Activated naive CD4-positive, alpha-beta T cell treated with anti-CD3 and anti-CD28 coated beads, Interleukin-2, amount 50 U/mL, for 16 hours (primary cell): ENCODE data around the gene SUGP2.
A peak's percentile ranks its signal among the peaks of the same experiment; 100 is the strongest.
"Not testable (repeated sequence)": the region's sequence is repeated elsewhere in the genome, so short reads cannot be mapped to it uniquely, and the experiment has no call there.

Experiments
- DNase-seq: peaks from one replicate; pipeline ENCODE4 v3.0.0-alpha.2; 2020

The SUGP2 gene

DNA sequence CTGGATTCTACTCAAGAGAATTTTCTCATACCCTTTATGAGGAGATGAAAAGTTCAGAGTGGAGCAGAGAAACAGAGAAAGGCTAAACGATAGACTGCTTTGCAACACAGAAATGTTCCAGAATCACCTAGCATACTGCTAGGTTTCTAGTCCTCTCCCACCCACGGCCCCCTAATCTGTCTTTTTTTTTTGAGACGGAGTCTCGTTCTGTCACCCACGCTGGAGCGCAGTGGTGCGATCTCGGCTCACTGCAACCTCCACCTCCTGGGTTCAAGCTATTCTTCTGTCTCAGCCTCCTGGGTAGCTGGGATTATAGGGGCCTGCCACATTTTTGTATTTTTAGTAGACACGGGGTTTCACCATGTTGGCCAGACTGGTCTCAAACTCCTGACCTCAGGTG lies 4.8 kb downstream of the SUGP2 start:
- DNase-seq, result no peak

DNA sequence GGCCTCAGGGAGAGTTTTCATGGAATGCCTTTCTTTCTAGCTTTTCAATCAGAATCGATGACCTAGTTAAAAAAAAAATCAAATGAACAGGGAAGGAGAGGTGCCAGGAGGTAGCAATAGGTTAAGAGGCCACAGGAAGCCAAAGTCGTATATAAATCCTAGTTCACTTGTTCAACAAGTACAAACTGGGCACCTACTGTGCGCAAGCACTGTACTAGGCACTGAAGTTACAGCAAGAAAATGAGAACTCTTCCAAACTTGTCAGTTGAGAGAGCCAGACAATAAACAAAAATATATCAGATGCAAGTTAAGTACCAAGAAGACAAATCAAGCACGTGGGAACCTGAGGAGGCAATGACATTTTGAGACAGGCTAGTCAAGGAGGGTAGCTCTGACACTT lies 6.1 kb downstream of the SUGP2 start:
- no peak for DNase-seq

DNA sequence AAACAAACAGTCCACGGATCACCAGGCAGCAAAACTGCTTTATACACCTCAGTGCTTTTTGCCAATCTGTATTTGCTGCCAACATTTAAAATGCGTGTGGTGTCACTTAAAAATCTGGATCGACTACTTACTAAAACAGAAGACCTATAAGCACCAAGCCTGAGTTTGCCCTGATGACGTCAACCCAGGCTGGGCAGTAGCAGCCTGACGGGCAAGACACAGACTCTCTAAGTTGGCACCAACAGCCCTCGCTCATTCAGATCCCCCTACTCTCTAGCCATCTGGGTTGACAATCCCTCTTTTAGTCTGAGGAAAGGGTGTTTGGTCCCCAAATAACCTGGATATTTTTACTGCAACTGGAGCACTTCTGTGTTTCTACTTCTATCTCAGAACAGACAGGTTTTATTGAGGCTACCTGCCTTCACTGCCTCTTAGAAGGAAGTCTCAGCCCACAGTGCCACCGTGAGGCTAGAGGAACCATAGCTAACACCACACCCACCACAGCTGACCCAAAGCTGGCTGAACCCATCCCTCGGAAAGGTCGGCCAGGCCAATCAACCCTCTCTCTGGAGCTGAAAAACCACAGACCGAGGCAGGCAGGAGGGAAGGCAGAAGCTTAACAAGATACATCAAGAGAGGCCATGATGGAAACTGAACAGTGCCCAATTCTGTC lies 6.9 kb downstream of the SUGP2 start:
- DNase-seq, result no peak

DNA sequence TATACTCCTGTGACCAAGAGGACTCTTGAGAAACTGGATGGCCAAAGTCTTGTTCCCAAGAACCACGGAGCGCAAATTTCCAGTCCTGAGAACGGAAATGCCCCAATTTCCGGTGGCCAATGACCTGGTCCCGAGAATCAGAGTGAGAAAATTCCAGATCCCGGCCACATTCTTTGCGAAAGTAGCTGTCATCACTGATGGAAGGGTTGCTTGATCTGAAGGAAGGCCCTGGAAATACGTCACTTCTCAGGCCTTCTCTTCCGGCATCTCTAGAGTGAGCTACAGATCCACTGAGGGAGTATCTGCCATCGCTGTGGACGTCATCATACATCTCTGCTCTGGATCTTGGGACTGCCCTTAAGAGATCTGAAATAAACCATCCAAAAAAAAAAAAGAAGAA lies 7.5 kb downstream of the SUGP2 start:
- no peak for DNase-seq

DNA sequence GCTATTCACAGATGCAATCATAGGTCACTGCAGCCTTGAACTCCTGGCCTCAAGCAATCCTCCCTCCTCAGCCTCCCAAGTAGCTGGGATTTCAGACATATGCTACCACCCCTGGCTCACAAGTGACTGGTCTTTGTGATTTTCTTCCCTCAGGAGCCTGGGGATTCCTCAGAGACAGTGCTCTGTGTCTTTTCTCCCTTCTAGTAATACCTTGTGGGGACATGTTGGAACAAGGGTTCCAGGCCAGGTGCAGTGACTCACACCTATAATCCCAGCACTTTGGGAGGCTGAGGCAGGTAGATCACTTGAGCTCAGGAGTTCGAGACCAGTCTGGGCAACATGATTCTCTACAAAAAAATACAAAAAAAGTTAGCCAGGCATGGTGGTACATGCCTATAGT lies 9.9 kb downstream of the SUGP2 start:
- not testable (repeated sequence) for DNase-seq

DNA sequence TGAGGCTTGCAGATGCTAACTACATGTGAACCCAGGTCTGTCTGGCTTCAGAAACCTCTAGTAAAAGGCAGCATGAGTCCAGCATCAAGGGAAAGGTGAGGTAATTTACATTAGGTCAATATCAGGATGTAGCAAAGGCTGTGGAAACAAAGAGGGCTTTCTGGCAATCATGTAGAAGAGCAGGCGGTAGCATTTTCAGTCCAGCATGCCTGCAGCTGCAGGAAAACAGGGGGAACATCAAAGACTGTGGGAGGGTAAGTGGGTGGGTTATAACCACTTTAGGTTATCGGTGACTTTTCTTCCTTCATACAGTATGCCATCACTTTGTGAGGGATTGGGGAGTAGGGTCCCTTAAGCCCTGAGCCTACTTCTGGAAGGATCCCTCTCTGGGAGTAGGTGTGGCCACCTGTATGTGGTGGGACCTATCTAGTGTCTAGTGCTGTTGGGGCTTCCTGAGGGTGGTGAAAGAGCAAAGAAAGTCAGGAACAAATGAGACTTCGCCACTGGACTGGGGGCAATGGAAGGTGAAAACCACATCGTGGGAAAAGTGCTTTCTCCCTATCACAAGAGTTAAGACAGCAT lies 10.8 kb downstream of the SUGP2 start:
- no peak for DNase-seq

DNA sequence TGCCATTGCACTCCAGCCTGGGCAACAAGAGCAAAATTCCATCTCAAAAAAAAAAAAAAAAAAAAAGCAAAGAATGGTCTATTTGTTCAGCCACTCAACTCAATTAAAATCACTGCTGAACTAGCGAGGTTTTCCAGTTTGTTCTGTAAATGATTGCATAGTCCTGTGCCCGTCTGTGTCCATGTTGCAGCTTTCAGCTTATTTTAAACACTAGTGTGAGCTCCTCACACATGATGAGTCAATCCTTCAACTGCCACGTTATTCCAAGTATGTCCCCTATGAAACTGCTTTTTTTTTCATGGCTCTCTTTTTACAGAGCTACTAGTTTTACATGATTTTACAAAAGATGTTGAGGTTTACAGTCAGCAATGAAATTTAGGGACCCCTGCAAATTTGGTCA lies 12.2 kb downstream of the SUGP2 start:
- DNase-seq, result no peak

DNA sequence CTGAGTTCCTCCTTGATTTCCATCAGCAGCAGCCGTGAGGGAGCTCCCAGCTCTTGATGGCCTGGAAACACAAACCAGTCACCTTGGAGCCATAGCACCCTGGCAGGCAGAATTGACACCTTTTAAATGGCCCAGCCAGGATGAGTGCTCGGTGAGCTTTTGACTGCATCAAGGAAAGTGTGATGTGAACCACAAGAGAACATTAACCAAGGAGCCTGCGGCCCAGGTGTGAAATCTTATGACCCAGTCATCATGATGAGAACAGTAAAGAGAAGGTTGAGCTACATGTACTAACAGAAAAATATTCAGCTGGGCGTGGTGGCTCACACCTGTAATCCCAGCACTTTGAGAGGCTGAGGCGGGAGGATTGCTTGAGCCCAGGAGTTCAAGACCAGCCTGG lies 22.8 kb downstream of the SUGP2 start:
- DNase-seq, result no peak

DNA sequence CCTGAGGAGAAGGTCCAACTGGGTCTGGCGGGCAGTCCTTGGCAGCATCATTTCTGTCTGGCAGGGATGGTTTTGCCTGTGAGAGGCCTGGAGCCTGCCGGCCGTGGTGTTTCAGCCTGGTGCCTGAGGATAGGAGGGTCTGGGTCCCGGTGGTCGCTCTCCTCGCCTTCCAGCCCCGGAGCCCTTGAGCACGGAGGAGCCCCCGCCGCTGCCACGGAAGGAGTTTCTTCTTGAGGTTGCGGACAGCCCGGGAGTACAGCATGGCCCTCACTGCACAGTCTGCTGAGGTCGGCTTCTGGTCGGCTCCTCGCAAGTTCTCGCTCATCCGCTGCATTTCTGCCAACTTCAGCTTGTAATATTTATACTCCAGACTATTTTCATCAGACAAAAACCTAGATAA lies 23.4 kb downstream of the SUGP2 start:
- DNase-seq, result no peak

DNA sequence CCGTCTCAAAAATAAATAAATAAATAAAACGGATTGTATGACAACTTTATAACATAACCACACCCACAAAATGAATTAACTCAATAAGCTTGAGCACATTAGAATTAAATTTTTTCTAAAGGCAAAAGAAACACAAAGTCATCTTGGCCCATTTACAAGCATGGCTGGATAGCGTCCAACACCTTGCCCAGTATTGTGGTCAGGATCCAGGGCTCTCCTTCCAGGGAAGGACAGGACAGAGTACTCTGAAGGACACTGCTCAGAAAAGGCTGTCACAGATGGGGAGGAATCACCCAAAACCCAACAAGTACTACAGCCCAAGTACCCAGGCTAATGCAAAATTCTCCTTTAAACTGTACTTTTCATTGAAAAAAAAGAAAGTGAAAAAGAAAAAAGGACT lies 27.1 kb downstream of the SUGP2 start:
- no peak for DNase-seq

DNA sequence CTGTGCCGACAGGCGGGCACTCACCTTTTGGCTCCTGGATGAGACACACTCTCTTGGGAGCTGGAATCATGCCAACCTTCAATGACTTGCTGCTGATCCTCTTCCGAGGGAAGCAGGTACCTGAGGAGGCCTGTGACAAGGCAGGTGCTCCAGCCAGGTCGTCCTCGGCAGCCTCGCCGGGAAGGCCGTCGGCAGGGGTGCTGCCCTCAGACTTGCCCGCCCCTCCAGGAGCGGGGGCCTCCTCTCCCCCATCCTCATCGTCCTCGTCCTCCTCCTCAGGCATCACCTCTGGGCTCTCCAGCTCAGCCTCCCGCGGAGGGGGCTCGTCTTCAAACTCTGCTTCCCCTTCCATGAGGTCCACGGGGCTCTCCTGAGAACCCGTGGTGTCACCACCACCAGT lies 29.2 kb downstream of the SUGP2 start:
- DNase-seq, result no peak

DNA sequence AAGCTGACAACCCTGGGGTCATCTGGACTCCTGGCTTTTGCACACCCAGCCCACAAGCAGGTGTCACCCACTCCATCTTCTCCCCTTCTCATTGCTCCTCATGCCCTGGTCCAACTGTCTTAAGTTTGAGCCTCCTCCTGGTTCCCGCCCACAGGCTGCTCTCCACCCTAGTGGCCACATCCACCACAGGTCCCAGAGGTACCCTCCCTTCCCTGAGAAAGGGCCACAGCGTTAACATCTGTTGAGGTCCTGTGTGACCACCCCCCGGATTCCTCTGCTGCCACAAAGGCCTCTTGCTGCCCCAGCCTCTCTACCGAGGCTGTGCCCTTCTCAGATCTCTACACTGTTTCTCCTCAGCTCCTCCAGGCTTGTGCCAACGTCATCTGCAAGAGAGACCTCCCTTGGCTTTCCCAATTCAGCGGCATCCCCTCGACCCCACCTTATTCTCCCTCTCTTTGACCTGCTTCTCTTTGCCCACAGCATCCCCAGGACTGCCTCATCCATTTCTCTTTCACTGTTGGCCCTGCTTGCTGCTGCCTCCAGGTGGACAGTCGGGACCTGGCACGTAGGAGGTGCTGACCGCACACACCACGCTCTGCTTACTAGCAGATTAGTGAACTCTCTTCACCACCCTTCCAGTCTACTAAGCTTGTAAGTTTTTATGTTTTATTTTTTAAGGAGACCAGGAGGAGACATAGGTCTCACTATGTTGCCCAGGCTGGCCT lies 33.3 kb downstream of the SUGP2 start:
- DNase-seq, result no peak

DNA sequence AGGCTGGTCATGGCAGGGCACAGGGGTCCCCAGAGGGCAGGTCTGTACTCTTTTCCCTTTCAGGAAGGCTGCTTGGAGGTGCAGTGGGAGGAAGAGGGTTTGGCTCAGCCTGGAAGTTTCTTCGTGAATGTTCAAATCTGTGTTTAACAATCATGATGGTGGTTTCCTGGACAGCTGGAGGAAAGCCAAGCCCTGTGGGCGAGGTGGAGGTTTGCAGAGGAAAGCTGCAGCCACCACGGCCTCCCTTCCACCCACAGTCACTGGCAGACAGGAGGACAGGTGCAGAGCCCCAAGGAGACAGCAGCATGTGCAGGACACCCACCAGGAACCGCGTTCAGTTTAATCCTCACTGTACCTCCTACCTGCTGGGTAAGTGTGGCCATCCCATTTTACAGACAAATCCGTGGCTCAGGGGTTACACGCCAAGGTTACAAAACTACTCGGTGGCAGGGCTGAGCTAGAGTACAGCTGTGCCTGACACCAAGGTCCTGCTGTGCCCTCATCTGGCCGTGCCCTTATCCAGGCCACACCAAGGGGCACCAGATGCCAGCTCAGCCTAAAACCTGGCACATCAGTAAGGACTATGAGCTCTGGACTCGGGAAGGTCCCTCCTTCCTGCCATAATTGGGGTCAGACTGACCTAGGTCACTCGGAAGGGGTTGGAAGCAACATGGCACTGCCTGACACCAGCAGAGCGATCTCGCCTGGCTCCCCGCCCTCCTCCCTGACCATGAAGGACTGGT lies 34.1 kb downstream of the SUGP2 start:
- DNase-seq, result no peak

DNA sequence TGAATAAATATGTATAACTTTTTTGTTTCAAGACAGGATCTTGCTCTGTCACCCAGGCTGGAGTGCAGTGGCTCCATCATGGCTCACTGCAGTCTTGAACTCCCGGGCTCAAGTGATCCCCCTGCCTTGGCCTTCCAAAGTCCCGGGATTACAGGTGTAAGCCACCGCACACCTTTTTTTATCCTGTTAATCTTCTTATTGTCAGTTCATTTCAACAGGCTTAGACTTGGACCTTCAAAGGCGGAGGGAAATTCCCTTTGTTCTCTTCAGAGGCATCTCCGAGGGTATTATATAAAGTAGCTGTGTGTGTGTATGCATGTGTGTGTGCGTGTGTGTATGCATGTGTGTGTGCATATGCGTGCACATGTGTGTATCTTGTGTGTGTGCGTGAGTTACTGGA lies 35.0 kb downstream of the SUGP2 start:
- no peak for DNase-seq

DNA sequence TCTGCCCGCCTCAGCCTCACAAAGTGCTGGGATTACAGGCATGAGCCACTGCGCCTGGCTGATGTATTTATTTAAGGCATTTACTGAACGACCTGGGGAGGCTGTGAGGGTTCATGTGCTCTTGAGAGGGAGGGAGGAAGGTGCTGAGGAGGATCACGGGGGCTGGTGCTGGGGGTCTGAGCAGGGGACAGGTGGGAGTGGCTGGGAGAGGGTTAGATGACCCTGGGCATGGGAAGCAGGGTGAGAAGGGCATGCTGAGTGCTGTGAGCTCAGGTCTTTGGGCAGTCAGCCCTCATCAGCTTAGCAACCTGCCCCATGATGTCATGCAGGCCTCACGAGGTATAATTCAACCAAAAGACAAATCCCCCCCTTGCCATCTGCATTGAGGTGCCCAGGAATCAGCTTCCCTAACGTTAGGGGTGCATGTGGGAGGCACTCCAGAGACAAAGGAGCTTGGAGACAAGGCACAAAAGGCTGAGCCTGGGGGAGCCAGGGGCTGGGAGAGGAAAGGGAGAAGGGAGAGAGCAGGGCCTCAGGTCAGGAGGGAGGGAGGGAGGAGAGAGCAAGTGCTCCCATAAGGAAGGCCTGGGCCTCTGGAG lies 36.4 kb downstream of the SUGP2 start:
- DNase-seq, result no peak

DNA sequence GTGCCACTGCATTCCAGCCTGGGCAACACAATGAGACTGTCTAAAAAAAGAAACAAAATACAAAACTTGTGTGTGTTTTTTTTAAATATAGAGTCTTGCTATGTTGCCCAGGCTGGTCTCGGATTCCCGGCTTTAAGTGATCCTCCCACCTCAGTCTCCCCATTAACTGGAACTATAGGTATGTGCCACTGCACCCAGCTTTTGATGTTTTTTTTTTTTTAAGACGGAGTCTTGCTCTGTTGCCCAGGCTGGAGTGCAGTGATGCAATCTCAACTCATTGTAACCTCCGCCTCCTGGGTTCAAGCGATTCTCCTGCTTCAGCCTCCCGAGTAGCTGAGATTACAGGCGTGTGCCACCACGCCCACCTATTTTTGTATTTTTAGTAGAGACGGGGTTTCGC lies 37.0 kb downstream of the SUGP2 start:
- DNase-seq, result no peak

DNA sequence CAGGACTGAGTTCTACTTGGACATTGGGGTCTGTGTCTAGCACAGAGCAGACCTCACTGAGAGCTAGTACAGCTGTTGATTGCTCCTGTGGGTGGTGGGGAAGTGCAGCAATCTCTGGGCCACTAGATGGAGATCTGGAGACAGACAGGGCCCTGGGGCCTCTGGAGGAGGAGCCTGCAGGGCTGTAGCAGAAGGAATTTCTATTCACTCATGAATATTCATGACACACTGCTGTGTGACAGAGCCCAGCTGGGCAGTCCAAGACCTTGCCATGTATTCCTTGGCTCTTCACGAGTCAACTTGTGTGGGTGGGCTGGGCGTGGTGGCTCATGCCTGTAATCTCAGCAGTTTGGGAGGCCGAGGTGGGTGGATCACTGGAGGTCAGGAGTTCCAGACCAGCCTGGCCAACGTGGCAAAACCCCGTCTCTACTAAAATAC lies 37.5 kb downstream of the SUGP2 start:
- peak; percentile 22 for DNase-seq

DNA sequence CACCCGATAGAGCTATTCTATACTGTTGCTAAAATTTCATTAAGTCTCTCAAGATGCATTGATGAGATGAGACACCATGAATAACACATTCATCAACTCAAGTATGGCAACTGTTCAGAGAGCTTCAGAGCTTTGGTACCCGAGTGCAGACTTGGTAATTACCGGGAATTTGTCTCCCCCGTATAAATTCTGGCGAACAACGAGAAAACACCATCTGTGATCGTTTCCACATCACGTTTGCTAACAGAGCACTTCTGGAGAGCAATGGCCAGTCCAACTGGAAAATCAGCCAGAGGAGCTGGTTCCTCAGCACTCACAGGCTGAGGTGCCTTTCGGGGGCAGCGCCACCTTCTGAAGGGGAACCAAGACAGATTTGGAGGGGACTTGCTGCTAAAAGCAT lies 40.2 kb downstream of the SUGP2 start:
- DNase-seq, result no peak

DNA sequence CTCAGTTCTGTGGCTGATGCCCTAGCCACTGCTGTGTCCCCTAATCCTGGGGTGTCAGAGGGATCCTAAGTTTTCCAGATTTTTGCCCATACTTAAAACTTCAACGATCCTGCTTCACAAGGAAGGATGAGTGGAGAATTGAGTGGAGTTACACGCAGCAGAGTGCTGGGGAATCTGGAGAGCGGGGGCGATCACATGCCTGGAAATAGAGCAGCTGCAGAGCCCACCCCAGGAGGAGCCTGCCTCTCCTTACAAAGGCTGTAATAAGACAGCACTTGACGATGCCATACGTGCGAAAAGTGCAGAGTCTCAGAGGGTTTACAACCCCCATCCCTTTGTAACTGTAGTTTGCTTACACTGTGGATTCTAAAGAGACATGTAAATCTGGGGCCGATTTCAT lies 40.6 kb downstream of the SUGP2 start:
- DNase-seq, result no peak

DNA sequence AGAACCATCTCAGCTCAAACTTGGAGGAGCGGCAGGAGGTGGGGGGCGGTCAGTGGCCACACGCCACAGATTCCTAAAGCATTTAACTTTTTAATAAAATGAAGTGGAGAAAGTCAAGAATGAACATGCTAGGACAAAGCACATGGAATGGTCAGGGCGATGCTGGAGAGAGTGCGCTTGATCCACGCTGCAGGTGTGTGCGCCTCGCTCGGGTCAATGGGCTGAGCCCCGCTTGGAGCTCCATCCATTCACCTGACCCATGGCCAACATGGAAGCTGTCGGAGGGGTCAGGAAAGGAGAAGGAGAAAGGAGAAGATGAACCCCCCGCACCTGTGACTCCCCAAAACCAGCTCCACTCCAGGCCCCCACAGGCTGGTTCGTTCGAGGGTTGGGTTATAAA lies 41.8 kb downstream of the SUGP2 start:
- DNase-seq, result no peak

DNA sequence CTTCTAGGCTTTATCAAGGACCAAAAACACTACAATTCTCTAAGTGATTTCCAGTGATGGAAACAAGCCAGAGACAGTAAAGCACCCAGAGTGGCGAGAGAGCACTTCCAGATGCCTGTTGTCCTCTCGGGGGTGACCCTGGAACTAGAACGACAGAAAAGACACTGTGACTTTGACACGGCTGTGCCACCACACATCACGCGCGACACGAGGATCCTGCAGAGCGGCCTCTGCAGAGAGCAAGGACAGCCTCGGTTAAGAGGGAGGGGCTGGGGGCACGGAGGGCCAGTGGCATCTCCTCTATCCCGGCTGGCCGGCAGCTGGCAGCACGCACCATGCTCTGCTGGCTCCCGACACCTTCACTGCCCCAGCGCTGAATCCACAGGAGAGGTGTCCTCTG lies 42.3 kb downstream of the SUGP2 start:
- DNase-seq, result no peak

DNA sequence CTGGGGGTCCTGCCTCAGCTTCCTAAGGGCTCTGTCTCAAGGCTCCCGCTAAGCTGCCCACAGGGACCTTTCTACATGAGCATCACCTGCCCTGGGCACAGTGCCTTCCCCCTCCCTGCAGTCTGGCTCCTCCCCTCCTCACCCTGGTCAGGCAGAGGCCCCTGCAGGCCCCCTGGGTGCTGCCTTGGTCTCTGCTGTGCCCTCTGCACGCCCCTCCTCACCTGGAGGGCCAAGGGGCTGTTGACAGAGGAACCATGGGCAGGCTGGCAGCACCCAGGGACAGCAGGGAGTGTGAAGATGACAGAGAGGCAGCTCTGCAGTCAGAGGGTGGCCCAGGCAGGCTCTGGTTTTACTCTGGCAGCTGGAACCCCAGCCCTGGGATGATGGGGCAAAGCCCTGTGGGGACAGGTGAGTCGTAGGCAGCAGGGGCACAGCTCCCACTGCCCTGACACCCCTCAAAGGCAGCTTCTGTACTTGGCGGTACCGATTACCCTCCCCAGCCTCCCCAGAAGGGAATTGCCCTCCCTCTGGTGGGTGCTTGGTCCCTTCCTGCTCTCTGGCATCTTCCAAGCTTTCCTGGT lies 43.1 kb downstream of the SUGP2 start:
- DNase-seq, result no peak

DNA sequence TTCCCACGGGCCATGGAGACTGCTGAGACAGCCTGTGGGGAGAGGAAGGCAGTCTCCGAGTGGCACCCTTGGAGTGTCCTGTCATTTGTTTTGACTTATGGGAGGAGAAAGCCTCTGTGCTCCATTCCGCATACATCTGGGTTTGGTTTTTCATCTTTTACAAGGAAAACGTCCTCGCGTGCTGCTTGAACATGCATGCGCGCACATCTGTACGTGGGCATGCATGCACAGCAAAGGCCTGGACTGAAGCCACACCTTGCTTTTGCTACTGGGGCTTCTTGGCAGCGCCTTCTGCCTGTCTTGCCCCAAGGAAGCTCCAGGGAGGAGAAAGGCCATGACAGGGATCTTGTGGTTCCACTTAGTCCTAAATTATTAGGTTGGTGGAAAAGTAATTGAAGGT lies 44.0 kb downstream of the SUGP2 start:
- DNase-seq, result no peak
